GM12892 (cell line): ENCODE data around the gene TGFBR2.

ENCODE experiments used
- POLR2A ChIP-seq: IDR thresholded peaks from 2 replicates; pipeline ENCODE4 v1.6.1; 2011; ENCODE audit warnings: low read depth, low read length, control low read depth
- POLR2AphosphoS5 ChIP-seq: IDR thresholded peaks from 2 replicates; pipeline ENCODE4 v1.6.1; 2011; ENCODE audit warnings: low read depth, low read length, control low read depth

- no peak for TF ChIP-seq POLR2A
- TF ChIP-seq POLR2AphosphoS5, result no peak
Measured at GRCh38 chr3:30693470-30694120, 87.2 kb downstream of the TGFBR2 start.
